Ishikawa (cell line): Measurements from ENCODE around the gene LYRM2.

ENCODE experiments used
- RAD21 ChIP-seq: IDR thresholded peaks from 2 replicates; pipeline ENCODE4 v1.6.1; 2012; ENCODE audit warnings: low read depth
- TAF1 ChIP-seq: IDR thresholded peaks from 2 replicates; pipeline ENCODE4 v1.6.1; 2012; ENCODE audit warnings: low read depth, mild to moderate bottlenecking

- TF ChIP-seq RAD21 = no peak
- TF ChIP-seq TAF1 = no peak
Observed at GRCh38 chr6:89623749-89624148, 14.8 kb downstream of the LYRM2 start.
